D341Med (cell line): ENCODE results near the gene OR2B6.

Experiments
- DNase-seq: peaks from one replicate; pipeline ENCODE4 v3.0.0; 2012; ENCODE audit warnings: low spot score

Gene OR2B6

DNA sequence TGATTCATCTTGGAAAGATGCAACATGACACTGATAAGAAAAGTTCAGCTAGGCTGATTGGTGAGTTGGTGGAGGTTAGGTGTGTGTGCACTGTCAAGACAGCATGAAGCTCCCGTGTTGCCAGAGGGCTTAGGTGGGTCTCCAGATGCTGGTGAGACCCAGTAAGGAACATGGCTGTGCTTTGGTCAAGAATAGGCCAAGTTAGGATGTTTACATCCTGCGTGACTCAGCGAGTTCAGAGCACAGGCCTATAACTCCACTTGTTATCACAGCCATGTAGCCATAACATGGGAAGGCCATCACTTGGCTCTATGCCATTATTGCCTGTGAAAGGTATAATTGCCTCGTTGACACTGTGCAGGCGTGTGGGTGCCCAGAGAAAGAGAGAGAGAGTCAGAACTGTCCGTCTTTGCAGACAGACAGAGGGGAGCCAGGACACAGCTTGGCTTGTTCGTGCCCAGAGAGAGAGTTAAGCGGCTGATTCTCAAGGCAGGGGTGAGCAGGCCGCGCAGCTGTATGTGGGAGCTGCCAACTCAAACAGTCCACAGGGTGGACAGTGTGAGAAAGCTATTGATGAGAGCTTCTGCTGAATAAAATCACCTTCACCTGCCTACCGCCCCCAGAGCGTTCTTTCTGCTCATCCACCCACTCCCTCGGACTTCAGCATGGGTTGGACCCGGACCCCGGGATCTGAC, 43.5 kb downstream of the OR2B6 start:
- DNase-seq: no peak

DNA sequence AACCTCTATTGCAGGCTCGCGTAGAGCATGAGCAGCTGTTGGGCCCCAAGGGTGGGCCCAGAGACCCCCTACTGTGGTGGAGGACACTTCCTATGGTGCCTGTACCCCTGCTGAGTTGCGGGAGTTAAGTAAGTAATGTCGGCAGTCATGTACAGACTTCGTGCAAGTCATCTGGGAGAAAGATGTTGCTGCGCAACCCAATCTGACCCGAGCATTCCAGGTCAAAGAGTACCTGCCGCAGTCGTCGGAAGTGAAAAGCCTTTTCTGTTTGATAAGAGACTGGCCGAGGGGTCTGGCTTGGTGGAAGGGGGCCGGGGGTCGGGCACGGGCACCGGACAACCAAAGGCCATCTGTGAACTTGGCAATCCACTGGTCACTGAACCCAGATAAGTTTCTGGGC, 44.3 kb downstream of the OR2B6 start:
- no peak for DNase-seq

DNA sequence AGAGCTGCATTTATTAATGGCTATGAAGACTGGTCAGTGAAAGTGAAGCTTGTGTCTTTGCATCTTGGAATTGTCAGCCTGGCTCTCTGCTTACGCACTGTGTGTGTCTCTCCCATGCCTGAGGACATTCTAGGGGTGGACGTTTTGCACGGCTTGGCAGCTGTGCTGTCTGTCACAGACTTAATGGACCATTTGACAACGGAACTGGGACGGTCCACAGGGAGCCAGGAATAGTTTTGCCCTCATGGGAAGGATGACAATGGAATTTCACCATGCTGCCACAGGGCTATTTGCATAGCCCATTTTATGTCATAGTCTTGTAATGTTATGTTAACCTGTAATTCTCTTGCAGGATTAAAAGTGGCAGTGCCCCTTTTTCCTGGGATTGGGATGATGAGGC, 44.7 kb downstream of the OR2B6 start:
- DNase-seq: no peak

DNA sequence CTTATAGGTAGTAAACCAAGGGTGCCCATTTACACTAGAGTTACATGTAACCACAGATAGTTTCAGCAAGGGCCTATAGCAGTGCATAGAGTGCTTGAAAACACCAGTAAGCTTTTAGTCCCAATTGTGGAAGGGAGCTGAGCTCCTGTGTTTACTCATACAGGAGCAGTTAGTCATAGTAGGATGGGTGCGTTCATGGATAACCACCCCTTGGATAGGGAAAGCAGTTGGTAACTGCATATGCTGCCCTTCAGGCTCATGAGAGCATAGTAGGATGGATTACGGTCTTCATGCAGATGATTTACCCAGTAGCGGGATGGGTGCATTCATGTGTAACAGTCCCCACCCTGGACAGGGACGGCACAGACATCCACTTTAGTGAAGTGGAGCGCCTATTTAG, 45.1 kb downstream of the OR2B6 start:
- DNase-seq: no peak

DNA sequence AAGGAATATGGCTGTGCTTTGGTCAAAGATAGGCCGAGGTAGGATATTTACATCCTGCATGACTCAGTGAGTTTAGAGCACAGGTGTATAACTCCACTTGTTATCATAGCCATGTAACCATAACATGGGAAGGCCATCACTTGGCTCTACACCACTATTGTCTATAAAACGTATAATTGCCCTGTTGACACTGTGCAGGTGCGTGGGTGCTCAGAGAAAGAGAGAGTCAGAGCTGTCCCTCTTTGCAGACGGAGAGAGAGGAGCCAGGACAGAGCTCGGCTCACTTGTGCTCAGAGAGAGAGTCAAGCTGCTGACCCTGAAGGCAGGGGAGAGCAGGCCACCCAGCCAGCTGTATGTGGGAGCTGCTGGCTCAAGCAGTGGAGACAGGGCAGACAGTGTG, 46.0 kb downstream of the OR2B6 start:
- no peak for DNase-seq

DNA sequence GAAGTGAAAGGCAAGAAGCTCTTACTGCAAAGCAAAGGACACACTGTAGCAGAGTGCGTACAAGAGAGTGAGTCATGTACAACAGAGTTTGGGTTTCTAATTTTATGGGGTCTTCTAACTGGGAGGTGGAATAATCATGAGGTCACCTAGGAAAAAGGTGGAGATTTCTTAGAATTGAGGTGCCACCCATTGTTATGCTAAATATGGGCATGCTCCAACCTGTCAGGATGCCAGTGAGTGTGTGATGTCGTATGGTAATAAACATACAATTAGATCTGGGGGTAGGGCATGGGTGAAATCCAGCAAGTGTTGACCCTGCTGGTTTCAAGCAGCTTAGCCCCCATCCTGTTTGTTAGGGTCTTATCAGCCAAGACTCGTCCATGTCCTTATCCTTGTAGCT, 46.6 kb downstream of the OR2B6 start:
- DNase-seq: no peak

DNA sequence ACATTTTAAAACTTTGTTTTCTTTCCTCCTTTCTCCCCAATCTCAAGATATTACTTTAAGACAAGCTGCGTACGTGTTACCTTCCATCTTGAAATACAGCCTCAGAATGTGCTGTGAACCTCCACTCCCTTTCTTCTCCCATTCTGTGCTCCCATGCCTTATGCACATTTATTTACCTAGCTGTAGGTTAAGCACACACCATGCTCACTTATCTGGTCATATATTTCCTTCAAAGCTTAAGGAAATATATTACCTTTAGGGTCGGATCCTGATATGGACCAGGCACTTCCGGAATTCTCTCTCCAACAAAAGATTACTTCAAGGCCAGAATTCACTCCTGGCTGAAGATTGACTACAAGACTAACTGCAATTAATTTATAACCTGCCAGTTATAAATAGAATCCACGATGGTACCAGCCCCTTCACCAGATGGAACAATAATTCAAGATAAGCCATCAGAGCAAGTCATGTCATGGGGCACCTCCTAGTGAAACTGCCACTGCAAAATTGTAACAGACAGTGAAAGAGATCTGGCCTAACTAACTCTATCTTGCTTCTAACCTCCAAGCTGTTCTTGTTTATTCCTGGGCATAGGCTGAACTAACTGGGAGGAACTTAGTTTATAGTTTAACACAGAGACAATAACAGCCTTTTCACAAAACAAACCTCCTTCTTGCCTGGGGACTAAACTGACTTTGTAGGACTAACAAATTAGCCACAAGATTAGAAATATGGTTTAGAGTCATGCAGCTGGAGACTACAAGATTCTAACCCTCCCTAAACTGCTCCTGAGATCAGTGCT, 47.5 kb downstream of the OR2B6 start:
- no peak for DNase-seq

DNA sequence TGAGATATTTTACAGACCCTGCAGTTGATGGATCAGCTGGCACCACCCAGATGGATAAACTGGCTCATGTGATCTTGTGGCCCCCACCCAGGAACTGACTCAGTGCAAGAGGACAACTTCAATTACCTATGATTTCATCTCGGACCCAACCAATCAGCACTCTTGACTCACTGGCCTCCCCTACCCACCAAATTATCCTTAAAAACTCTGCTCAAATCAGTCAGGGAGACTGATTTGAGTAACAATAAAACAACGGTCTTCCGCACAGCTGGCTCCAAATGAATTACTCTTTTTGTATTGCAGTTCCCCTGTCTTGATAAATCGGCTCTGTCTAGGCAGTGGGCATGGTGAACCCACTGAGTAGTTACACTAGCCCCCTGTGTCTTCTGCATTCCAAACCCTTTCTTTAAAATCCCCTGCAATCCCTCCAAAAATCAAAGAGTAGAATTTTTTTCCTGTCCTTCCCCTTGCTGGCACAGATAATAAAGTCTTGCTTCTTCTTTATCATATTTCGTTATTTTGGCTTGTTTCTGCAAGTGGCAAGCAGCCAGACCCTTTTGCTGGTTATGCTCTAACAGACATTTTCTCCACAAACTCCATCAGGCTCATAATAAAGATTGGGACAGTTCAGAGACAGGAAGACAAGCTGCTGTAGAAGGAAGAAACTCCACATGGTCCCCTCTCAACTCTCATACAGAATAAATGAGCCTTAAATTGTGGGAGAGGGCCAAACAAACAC, 48.3 kb downstream of the OR2B6 start:
- DNase-seq: no peak

DNA sequence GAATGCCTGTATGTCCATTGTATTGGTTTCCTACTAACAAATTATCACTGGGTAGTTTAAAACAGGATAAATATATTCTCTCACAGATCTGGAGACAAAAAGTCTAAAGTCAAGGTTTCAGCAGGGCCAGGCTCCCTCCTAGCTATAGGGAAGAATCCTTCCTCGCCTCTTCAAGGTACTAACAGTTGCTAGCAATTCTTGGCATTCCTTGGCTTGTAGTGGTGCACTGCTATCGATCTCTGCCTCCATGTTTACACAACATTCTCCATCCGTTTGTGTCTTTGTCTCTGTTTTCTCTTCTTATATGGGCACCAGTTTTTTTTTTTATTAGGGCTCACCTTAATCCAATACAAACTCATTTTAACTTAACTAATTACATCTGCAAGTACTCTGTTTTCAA, 48.9 kb downstream of the OR2B6 start:
- DNase-seq: no peak
